Left lung (tissue), 10 donors: ENCODE measurements around the gene UXS1. TPM values are rescaled to one million over a fixed set of nuclear protein-coding genes. Genes with fewer than 3 reads are reported as not detected.

ENCODE experiments used
- ATAC-seq: fragments of 200-7000 bp; cut with Tn5 transposase; one replicate; pipeline ENCODE4 v1.9.1; 2020; ENCODE audit warnings: moderate library complexity
- DNase-seq, 4 donors: peaks; one replicate each; pipeline ENCODE4 v3.0.0-alpha.2; 2013 to 2020
- H3K27ac ChIP-seq, 2 donors: fragments of 200-600 bp; sonication (generic) in 1 of 2; one replicate each; pipeline versions ENCODE4 v1.5.0 to v1.8.0; 2020 to 2021
- H3K27me3 ChIP-seq, 2 donors: fragments of 200-600 bp; sonication (generic) in 1 of 2; one replicate each; pipeline versions ENCODE4 v1.5.0 to v1.8.0; 2020 to 2021
- H3K36me3 ChIP-seq, 2 donors: fragments of 200-600 bp; sonication (generic) in 1 of 2; one replicate each; pipeline versions ENCODE4 v1.5.0 to v1.8.0; 2020 to 2021
- H3K4me1 ChIP-seq, 2 donors: fragments of 200-600 bp; one replicate each; pipeline ENCODE4 v1.8.0; 2021
- H3K4me3 ChIP-seq, 2 donors: fragments of 200-600 bp; sonication (generic) in 1 of 2; one replicate each; pipeline versions ENCODE4 v1.5.0 to v1.8.0; 2020 to 2021; ENCODE audit warnings: mild to moderate bottlenecking in 1 of 2
- H3K9me3 ChIP-seq, 2 donors: fragments of 200-600 bp; sonication (generic) in 1 of 2; one replicate each; pipeline versions ENCODE4 v1.5.0 to v1.8.0; 2020 to 2021
- intact Hi-C, 2 donors: fragments of 100-400 bp; cut with DNase I; formaldehyde crosslinking; loops; one replicate each; pipeline versions ENCODE4 v1.11.2 to v1.14.2; 2022
- polyA plus RNA-seq, 6 donors: library from polyadenylated mRNA; unstranded; fragments of 120-200 nt; gene quantifications; one replicate each; pipeline ENCODE4 v1.2.1, GENCODE V29; 2013; ENCODE audit not compliant: insufficient read length in 6 of 6
- total RNA-seq, 2 donors: library from RNA; stranded (reverse); fragmentation: NEBNext Ultra II Directional; extraction: Animal tissue kit (Norgen Biotek cat#: 25700); gene quantifications; one replicate each; pipeline ENCODE4 v1.2.1, GENCODE V29; 2021
- TF ChIP-seq, protein P1 (sequence below), 2 donors: fragments of 200-600 bp; sonication (generic) in 1 of 2; IDR thresholded peaks; one replicate each; pipeline versions ENCODE4 v1.5.0 to v1.8.0; 2021; ENCODE audit warnings: antibody characterized with exemption in 2 of 2
- donor health status: DM: no; HTN: yes; CAD: no.
- donor health status: DM: no; HTN: no; CAD: no.

UXS1 gene
- total and polyA plus RNA-seq, 8 donors = 46.9 to 98.5 (median 87.4) TPM

DNA sequence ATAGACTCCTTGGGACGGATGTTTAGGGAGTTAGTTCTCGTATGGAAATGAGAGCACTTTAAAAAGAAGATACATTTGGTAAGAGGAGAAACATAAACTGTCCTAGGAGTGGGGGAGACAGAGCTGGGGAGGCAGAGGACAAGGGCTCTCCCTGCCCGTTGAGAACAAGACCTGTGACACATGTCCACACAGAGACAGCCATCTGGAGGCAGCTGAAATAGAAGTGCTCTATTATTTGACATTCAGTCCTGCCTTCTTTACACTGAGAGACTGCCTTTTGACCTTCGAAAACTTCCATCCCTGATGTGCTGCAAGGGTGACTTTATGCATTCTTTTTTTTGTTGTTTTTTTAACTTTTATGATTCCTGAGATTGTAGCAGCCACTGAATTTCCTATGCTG lies 150.1 kb downstream of the UXS1 start:
- TF ChIP-seq, protein P1, sequence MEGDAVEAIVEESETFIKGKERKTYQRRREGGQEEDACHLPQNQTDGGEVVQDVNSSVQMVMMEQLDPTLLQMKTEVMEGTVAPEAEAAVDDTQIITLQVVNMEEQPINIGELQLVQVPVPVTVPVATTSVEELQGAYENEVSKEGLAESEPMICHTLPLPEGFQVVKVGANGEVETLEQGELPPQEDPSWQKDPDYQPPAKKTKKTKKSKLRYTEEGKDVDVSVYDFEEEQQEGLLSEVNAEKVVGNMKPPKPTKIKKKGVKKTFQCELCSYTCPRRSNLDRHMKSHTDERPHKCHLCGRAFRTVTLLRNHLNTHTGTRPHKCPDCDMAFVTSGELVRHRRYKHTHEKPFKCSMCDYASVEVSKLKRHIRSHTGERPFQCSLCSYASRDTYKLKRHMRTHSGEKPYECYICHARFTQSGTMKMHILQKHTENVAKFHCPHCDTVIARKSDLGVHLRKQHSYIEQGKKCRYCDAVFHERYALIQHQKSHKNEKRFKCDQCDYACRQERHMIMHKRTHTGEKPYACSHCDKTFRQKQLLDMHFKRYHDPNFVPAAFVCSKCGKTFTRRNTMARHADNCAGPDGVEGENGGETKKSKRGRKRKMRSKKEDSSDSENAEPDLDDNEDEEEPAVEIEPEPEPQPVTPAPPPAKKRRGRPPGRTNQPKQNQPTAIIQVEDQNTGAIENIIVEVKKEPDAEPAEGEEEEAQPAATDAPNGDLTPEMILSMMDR (IDR thresholded peaks at IDR 0.05) = no peak
- intact Hi-C loops = no loop called here
- ATAC-seq (no peak), DNase-seq (no peak)
- Histone ChIP-seq H3K36me3 (no peaks in the 10 kb centered on the region), H3K9me3 (no peaks in the 10 kb centered on the region), H3K27me3 (no peaks in the 10 kb centered on the region), H3K4me3 (no peak overlapping the region), H3K4me1 (no peaks in the 10 kb centered on the region), H3K27ac (no peak overlapping the region)
